Right lobe of liver (tissue), 6 donors: ENCODE results near the gene IBA57. TPM values are rescaled to one million over a fixed set of nuclear protein-coding genes. Genes with fewer than 3 reads are reported as not detected.

Experiments
- ATAC-seq, 4 donors: fragments of 200-7000 bp; cut with Tn5 transposase; one replicate each; pipeline ENCODE4 v1.9.1; 2020; ENCODE audit warnings: mild to moderate bottlenecking in 4 of 4, moderate library complexity in 4 of 4
- DNase-seq, 3 donors: peaks; one replicate each; pipeline ENCODE4 v3.0.0-alpha.2; 2020
- H3K27ac ChIP-seq, 3 donors: fragments of 200-600 bp; one replicate each; pipeline ENCODE4 v1.8.0; 2022
- H3K27me3 ChIP-seq, 2 donors: fragments of 200-600 bp; one replicate each; pipeline ENCODE4 v1.8.0; 2022
- H3K36me3 ChIP-seq, 4 donors: fragments of 200-600 bp; sonication (generic) in 1 of 4; one replicate each; pipeline versions ENCODE4 v1.5.1 to v1.8.0; 2017 to 2022; ENCODE audit warnings: control low read depth in 1 of 4
- H3K4me1 ChIP-seq, 4 donors: fragments of 200-600 bp; sonication (generic) in 1 of 4; one replicate each; pipeline versions ENCODE4 v1.5.1 to v1.8.0; 2017 to 2022; ENCODE audit warnings: control low read depth in 1 of 4
- H3K4me3 ChIP-seq, 3 donors: fragments of 200-600 bp; one replicate each; pipeline ENCODE4 v1.8.0; 2022
- H3K9me3 ChIP-seq, 4 donors: fragments of 200-600 bp; sonication (generic) in 1 of 4; one replicate each; pipeline versions ENCODE4 v1.5.1 to v1.8.0; 2017 to 2022; ENCODE audit warnings: control low read depth in 1 of 4
- POLR2A ChIP-seq: fragments of 450-650 bp; IDR thresholded peaks from one replicate; pipeline ENCODE4 v1.6.1; 2017; ENCODE audit warnings: antibody characterized with exemption, mild to moderate bottlenecking
- WGBS: methylation state at CpG from one replicate; pipeline ENCODE4 v1.1.6; 2018; ENCODE audit warnings: low coverage, low lambda C conversion rate; ENCODE audit not compliant: insufficient coverage; ENCODE audit errors: missing lambda C conversion rate; 5-methylcytosine and 5-hydroxymethylcytosine counted together
- intact Hi-C, 2 donors: fragments of 100-400 bp; cut with DNase I; formaldehyde crosslinking; loops; one replicate each; pipeline versions ENCODE4 v1.11.2 to v1.14.1; 2022
- total RNA-seq, 6 experiments: library from RNA; depleted of rRNA in 2 of 6; stranded (reverse); fragments of >200 nt in 2 of 6; fragmentation: NEBNext Ultra II Directional in 3 of 6; extraction: Animal tissue kit (Norgen Biotek cat#: 25700) in 3 of 6; gene quantifications; one replicate each; pipeline versions ENCODE4 v1.1.0 to v1.2.4, GENCODE V29; 2016 to 2023
- TF ChIP-seq, protein P1 (sequence below), 4 donors: fragments of 200-600 bp in 3 of 4; fragments of 450-650 bp in 1 of 4; IDR thresholded peaks; one replicate each; pipeline versions ENCODE4 v1.5.1 to v1.8.0; 2016 to 2022; ENCODE audit warnings: antibody characterized with exemption in 4 of 4, mild to moderate bottlenecking in 2 of 4
- donor health status: DM: no; HTN: yes; CAD: no.
- donor health status: DM: no; HTN: no; CAD: no.
- donor health status: DM: no; HTN: no; CAD: no.
- donor health status: DM: no; HTN: yes; CAD: no.
- donor health status: DM: no; HTN: yes; CAD: no.

The IBA57 gene
- total RNA-seq, 6 experiments from 2014 or later: 5.1 to 8.0 (median 6.1) TPM

DNA sequence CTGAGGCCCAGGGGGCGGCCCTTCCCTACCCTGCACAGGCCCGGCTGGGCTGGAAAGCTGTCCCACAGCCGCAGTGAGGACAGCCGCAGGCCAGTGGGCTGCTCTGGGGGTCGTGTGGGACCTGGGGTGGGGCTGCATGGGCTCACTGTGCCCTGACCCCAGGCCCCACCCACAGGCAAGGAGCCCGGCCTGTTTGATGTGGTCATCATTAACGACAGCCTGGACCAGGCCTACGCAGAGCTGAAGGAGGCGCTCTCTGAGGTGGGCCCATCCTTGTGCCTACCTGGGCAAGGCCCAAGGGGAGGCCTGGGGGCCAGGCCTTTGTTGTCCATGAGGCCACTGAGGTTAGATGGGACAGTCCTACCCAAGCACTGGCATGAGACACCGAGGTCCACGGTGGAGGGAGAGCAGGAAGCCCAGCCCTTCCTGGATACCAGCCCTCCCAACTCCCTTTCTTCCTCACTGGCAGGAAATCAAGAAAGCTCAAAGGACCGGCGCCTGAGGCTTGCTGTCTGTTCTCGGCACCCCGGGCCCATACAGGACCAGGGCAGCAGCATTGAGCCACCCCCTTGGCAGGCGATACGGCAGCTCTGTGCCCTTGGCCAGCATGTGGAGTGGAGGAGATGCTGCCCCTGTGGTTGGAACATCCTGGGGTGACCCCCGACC is 17.3 kb upstream of the IBA57 start:
- DNase-seq: peak in 1 of 3 donors; percentile 46
- no CpG with 5 or more reads among the region's 18 CpGs for WGBS
- ATAC-seq: no peak
- H3K36me3 ChIP-seq: peaks cover 0 to 9% (median 4%) of the 10 kb centered on the region in 4 donors
- no peaks in the 10 kb centered on the region for H3K27me3 ChIP-seq
- TF ChIP-seq, protein P1, sequence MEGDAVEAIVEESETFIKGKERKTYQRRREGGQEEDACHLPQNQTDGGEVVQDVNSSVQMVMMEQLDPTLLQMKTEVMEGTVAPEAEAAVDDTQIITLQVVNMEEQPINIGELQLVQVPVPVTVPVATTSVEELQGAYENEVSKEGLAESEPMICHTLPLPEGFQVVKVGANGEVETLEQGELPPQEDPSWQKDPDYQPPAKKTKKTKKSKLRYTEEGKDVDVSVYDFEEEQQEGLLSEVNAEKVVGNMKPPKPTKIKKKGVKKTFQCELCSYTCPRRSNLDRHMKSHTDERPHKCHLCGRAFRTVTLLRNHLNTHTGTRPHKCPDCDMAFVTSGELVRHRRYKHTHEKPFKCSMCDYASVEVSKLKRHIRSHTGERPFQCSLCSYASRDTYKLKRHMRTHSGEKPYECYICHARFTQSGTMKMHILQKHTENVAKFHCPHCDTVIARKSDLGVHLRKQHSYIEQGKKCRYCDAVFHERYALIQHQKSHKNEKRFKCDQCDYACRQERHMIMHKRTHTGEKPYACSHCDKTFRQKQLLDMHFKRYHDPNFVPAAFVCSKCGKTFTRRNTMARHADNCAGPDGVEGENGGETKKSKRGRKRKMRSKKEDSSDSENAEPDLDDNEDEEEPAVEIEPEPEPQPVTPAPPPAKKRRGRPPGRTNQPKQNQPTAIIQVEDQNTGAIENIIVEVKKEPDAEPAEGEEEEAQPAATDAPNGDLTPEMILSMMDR (IDR thresholded peaks at IDR 0.05): no peak
- TF ChIP-seq POLR2A: no peak
- peak overlapping the region in 1 of 3 donors; percentile 22 for H3K27ac ChIP-seq
- intact Hi-C loops: no loop called here
- H3K4me3 ChIP-seq: no peak overlapping the region
- H3K9me3 ChIP-seq: no peaks in the 10 kb centered on the region
- no peaks in the 10 kb centered on the region for H3K4me1 ChIP-seq

GRCh38 chr1:228148935-228149405 is 16.6 kb upstream of the IBA57 start:
- WGBS: no CpG with 5 or more reads among the region's 8 CpGs
- H3K9me3 ChIP-seq: no peaks in the 10 kb centered on the region
- H3K36me3 ChIP-seq: peaks cover 0 to 9% (median 4%) of the 10 kb centered on the region in 4 donors
- H3K27me3 ChIP-seq: no peaks in the 10 kb centered on the region
- DNase-seq (no peak), ATAC-seq (no peak)
- TF ChIP-seq, protein P1 (IDR thresholded peaks at IDR 0.05): no peak
- no peak for TF ChIP-seq POLR2A
- H3K4me1 ChIP-seq: no peaks in the 10 kb centered on the region
- intact Hi-C loops: no loop called here
- H3K4me3 ChIP-seq: no peak overlapping the region
- H3K27ac ChIP-seq: peak overlapping the region in 1 of 3 donors; percentile 22

GRCh38 chr1:228149406-228150119 is 16.0 kb upstream of the IBA57 start, which contains the start of gene GJC2:
TSS of gene GJC2 (plus strand) at chr1:228149930. CDS start at chr1:228157759, 7,829 bp downstream.
- intact Hi-C loops: no loop called here
- no peak for TF ChIP-seq POLR2A
- TF ChIP-seq, protein P1 (IDR thresholded peaks at IDR 0.05): no peak
- ATAC-seq (peak; percentile 13 to 31 (median 18)), DNase-seq (peak in 2 of 3 donors; percentile 23 to 46)
- Histone ChIP-seq H3K4me1 (no peaks in the 10 kb centered on the region), H3K9me3 (no peaks in the 10 kb centered on the region), H3K36me3 (peaks cover 0 to 9% (median 4%) of the 10 kb centered on the region in 4 donors), H3K4me3 (no peak within 1 kb of the TSS), H3K27me3 (no peaks in the 10 kb centered on the region), H3K27ac (peak within 1 kb of the TSS; percentile 18 to 38 (median 21))
- WGBS: 30% methylated on average over 2 of the region's 17 CpGs

GRCh38 chr1:228150120-228150460 is 15.5 kb upstream of the IBA57 start:
- WGBS: 83% methylated on average over 1 of the region's 7 CpGs
- Histone ChIP-seq H3K36me3 (peaks cover 0 to 9% (median 4%) of the 10 kb centered on the region in 4 donors), H3K27me3 (no peaks in the 10 kb centered on the region), H3K4me3 (no peak overlapping the region), H3K27ac (peak overlapping the region; percentile 18 to 38 (median 21)), H3K4me1 (no peaks in the 10 kb centered on the region), H3K9me3 (no peaks in the 10 kb centered on the region)
- TF ChIP-seq, protein P1 (IDR thresholded peaks at IDR 0.05): no peak
- TF ChIP-seq POLR2A: no peak
- intact Hi-C loops: no loop called here
- ATAC-seq: peak in 1 of 4 donors; percentile 3
- no peak for DNase-seq
